ENCODE measurements around the gene TTLL10.

TTLL10 gene

DNA sequence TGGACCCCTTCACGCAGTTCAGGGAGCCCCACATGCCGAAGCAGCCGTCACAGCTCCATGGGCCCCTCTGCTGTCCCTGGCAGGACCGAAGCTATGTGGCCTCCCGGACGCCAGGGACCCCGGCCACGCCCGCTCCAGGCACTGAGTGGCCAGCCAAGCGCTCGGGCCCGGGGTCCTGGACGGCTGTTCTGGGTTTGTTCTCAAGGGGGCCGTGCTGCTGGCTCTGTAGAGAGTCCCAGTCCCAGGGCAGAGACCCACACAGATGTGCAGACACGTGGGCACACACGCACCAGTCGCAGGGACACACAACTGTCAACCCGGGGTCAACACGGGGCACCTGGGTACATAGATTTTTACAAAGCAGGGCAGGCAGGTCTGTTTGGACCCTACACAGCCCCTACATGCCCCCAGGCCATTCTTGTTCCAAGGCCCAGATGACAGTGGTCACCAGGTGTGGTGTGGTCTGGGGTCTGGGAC is 65.1 kb downstream of the TTLL10 start:
- DNase-seq, result no peak

GRCh38 chr1:1239227-1239613 is 65.5 kb downstream of the TTLL10 start:
- no peak for DNase-seq

- DNase-seq, result no peak
Observed at GRCh38 chr1:1239614-1240347, 66.1 kb downstream of the TTLL10 start.

- no peak for DNase-seq
Observed at GRCh38 chr1:1240348-1240732, 66.7 kb downstream of the TTLL10 start.

DNA sequence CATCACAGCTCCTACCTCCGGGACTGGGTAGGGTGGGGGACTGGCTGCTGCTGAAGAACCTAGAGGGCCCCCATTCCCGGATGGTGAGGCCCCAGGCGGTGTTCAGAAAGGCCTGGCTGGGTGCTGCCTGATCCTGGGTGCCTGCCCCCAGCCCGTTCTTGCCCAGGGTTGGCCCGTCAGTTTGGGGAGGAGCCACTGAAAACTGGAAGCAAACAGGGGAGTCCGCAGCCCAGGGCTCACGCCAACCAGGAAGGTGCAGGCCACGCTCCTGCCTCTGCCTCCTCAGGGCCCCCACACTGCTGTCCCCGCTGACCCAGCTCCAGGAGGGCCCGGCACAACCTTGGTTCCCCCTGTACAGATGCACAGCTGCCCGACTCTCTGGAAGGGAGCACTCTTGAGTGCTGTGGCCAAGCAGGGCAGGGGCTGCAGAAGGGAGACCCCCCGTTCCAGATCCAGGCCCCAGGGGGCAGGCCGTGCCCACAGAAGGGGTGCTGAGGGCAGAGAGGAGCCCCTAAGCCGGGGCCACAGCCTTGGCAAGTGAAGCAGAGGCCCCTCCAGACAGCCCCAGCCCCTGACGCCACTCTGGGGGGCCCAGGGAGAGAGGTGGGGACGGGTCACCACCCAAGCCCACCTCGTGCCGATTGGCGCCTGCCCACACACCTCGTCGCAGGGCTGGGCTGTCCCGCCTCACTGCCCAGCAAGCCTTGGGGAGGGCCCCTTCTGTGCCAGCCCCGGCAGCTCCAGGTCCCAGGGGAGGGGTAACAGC is 67.3 kb downstream of the TTLL10 start:
- DNase-seq, result no peak

DNA sequence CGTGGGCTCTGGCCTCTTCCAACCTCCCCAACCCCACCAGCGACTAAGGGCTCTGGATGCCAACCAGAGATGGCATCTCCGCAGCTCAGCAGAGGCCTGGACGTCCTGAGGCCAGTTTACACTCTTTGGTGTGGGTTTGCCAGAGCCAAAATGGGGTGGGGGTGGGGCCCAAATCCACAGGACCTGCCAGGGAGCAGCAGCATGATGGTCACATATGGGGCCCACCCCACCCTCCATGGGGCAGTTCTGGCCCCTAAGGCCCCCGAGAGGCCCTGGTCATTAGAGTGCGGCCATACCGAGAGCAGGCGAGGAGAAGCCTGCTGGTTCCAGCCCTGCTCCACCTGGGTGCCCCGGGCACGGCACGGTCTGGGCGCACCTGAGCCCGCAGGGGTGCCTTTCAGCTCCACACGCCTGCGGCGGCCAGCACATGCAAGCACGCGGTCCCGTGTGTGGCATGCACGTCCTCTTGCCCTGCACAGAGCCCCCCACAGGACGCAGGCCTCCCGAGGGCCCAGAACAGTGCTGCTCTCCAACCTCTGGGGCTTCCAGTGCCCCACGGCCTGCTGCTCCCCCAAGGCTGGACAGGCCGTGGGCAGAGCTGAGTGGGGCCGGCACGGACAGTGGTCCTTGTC is 68.0 kb downstream of the TTLL10 start:
- no peak for DNase-seq

GRCh38 chr1:1242461-1243265 is 69.0 kb downstream of the TTLL10 start:
- no peak for DNase-seq

DNA sequence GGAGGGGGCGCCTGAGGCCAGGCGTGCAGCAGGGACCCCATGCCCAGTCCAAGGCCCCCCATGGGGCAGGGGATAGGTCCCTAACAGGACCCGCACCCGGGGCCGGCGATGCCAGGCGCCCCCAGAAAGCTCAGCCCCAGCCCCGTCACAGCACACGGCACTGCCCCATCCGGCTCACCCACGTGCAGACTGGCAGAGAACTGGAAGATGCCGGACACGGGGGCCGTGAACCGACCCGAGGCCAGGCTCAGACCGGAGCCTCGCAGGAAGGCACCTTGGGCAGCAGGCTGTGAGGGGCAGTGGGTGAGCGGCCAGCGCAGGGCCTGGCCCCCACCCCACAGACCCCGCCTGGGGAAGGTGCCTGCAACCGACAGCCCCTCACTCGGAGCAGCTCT is 69.6 kb downstream of the TTLL10 start:
- DNase-seq, result no peak

- DNase-seq, result no peak
Observed at GRCh38 chr1:1243807-1244191, 70.1 kb downstream of the TTLL10 start.

GRCh38 chr1:1244192-1244811 is 70.6 kb downstream of the TTLL10 start:
- DNase-seq, result no peak

DNA sequence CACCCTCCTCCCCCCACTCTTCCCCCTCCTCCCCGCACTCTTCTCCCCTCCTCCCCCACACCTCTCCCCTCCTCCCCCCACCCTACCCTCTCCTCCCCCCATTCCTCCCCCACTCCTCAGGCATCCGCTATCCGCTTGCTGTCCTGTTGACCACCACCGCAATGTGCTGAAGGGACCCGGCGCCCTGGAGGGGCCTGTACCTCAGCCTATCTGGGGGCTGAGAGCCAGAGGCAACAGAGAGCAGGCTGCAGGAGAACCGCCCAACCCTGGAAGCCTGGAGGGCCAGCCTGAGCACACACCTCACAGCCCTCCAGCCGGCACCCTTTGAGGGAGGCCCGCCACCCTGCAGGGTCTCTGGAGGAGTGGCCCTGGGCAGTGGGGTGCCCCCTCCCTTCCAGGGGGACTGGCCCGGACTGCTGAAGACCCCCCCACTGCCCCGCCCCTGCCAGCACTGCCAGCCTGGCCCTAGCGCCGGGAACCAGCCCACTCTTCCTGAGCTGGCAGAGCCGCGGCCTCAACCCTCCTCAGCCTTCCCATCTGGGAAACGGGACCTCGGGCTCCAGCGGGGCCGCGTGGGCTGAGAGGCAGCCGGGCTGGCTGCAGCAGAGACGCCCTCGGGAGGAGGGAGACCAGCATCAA is 71.6 kb downstream of the TTLL10 start:
- no peak for DNase-seq

DNA sequence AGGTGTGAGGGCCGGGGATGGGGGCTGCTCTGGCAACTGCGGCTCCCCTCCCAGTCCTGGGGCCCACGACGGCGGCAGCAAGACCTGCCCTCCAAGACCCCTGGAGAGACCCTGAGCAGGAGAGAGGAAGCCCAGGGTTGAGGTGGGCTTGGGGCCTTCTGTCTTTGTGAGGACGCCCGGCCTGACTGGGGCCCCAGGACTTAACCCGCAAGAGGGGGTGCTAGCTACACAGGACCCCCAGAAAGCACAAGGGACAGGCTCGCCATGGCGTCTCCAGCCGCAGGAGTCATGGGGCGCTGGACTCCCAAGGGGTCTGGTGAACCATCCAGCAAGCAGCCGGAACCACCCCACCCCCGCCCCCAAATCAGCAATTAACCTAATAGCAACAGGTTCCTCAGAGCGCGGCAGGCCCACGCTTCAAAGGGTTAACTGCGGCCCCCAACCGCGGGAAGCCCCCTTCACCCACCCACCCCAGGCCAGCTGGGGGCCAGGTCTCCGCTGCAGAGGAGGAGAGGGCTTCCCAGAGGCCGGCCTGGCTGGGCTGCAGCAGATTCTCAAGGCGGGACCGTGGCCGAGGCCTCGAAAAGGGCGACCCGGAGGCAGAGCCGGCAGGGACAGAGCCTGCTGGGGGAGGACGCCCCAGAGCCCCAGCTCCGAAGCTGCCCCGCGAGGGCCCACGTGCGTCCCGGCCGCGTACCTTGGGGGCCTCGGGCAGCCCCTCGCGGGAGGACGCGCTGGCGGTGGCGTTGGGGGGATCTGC is 72.3 kb downstream of the TTLL10 start:
- no peak for DNase-seq

DNA sequence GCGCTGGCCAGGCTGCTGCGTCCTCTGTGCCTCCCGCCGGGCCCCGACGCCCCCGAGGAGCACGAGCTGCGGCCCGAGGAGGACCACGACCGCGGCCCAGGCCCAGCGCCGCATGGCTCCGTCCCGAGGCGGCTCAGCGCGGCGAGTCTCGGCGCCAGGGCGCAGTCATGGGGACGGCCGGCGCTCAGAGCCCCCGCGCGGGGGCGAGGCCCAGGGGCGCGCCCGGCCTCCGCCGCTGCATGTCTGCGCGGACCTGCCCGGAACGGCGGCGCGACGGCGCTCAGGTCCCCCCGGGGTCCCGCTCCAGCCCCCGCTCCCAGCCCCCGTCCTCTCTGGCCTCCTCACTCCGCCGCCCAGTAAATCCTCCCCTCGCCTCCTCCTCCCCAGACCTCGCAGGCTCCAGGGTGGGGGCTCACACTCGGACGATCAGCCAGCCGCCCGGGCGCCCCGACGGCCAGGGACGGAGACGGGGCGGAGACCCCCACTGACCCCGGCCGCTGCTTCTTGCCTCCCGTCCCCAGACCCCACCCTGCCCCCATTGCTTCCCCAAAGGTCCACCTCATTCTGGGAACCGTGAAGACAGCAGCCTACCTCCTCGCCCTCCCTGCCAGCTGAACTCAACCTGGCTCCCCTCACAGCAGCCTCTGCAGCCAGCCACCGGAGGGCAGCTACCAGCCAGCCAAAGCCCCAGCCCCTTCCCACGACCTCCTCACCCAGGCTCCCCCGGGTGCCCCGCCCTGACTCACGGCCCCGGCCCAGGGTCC is 73.1 kb downstream of the TTLL10 start, which contains the start of gene C1QTNF12:
Gene C1QTNF12 (minus strand): TSS at position 146 of the 764 bp plus-strand sequence. CDS start 32 bp downstream, at position 114.
- DNase-seq, result no peak

GRCh38 chr1:1247341-1247913 is 73.7 kb downstream of the TTLL10 start:
- DNase-seq, result no peak
